GM08714 (cell line): ENCODE results near the gene TBC1D24.

Source experiments
- H3K4me3 ChIP-seq: fragments of 200-500 bp; sonication (Bioruptor generic); 2 replicates; pipeline ENCODE4 v1.5.1; 2014; ENCODE audit warnings: mild to moderate bottlenecking, low read length, inconsistent platforms
- ZNF274 ChIP-seq: IDR thresholded peaks from 2 replicates; pipeline ENCODE4 v1.6.1; 2012; ENCODE audit warnings: mild to moderate bottlenecking, low read depth, low read length

TBC1D24 gene

DNA sequence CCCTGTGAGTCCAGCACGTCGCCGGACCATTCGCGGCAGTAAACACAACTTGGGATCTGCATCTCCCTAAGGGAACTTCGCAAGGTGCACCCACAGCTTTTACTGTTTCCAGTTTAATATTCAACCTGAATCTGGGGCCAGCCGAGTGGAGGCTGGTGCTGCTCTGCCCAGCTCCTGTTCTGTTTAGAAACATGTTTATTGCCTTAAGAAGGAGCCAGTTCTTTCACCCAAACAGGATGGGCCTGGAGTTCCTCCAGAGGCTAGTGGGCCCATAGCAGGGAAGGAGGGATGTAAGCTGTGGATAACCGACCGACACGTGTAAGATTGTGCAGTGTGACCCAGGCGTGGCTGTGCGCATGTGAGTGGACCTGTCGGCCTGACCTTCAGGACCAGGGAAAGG, 17.4 kb downstream of the TBC1D24 start:
- H3K4me3 ChIP-seq: no peak overlapping the region

DNA sequence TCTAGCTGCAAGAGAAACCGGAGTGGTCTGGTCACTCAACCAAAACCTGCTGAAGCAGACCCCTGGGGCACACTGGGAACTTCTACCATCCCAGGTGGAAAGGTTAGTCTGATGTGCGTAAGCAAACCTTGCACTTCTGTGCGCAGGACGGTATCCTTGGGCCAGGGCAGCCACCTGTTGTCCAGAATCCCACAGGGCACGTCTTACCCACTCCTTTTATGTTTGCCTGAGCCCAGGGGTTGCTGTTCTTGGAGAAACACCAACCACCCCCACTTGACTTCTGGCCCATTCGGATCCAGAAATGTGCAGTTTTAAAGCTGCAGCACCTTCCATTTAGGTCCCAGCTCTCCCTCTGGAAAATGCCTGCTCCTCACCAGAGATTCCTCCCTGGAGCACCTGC, 18.7 kb downstream of the TBC1D24 start:
- no peak overlapping the region for H3K4me3 ChIP-seq
- no peak for TF ChIP-seq ZNF274

More for the DNA sequence above, 17.4 kb downstream of the TBC1D24 start:
- no peak for TF ChIP-seq ZNF274

DNA sequence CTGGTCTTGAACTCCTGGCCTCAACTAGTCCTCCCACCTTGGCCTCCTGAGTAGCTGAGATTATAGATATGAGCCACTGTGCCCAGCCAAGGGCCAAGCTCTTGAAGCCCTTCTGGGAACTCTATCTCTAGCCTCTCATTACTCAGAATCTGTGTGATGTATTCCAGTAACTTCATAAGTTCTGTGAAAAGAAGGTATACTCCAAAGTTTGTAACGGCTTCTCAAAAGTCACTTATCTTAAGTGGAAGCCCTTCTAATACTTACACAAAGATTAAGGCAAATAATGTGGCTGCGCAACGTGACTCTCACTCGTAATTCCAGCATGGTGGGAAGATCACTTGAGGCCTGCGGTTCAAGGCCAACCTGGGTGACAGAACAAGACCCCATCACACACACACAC, 19.7 kb downstream of the TBC1D24 start:
- no peak for TF ChIP-seq ZNF274

DNA sequence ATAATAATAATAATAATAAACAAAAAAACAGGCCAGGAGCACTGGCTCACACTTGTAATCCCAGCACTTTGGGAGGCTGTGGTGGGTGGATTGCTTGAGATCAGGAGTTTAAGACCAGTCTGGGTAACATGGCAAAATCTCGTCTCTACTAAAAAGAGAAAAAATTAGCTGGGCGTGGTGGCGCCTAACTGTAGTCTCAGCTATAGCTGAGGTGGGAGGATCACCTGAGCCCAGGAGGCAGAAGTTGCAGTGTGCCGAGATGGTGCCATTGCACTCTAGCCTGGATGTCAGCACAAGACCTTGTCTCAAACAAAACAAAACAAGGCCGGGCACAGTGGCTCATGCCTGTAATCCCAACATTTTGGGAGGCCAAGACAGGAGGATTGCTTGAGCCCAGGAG, 20.1 kb downstream of the TBC1D24 start:
- TF ChIP-seq ZNF274: no peak
- H3K4me3 ChIP-seq: no peak overlapping the region

More for the DNA sequence above, 19.7 kb downstream of the TBC1D24 start:
- no peak overlapping the region for H3K4me3 ChIP-seq

DNA sequence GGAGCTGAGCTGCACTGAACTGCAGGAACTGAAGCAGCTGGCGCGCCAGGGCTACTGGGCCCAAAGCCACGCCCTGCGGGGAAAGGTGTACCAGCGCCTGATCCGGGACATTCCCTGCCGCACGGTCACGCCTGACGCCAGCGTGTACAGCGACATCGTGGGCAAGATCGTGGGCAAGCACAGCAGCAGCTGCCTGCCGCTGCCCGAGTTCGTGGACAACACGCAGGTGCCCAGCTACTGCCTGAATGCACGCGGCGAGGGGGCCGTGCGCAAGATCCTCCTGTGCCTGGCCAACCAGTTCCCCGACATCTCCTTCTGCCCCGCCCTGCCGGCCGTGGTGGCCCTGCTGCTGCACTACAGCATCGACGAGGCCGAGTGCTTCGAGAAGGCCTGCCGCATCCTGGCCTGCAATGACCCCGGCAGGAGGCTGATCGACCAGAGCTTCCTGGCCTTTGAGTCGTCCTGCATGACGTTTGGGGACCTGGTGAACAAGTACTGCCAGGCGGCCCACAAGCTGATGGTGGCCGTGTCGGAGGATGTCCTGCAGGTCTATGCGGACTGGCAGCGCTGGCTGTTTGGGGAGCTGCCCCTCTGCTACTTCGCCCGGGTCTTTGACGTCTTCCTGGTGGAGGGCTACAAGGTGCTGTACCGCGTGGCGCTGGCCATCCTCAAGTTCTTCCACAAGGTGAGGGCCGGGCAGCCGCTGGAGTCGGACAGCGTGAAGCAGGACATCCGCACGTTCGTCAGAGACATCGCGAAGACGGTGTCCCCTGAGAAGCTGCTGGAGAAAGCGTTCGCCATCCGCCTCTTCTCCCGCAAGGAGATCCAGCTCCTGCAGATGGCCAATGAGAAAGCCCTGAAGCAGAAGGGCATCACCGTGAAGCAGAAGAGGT, 21.5 kb downstream of the TBC1D24 start:
- TF ChIP-seq ZNF274: no peak
- H3K4me3 ChIP-seq: no peak overlapping the region

DNA sequence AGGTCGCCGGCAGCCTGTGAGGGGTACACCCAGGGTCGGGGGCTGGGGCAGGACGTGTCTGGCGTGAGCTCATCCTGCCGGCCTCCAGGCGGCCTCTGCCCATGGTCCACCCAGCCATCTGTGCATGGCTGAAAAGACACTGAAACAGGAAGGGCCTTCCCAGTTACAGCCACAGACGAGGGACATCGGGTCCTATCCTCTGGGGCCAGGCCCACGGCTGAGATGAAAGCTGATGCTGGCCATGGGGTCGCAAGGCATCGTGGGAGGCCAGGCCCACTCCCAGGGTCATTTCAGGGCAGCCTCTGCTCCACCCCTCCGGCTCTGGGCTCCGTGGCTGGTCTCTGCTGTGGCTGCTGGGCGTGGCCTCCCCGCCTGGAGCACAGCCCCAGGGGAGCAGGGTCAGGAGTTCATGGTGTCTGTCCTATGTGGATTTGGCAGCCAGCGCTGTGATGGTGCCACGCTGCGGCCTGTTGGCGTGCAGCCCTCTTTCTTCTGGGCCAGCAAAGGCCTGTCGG, 22.2 kb downstream of the TBC1D24 start:
- H3K4me3 ChIP-seq: no peak overlapping the region
- no peak for TF ChIP-seq ZNF274

DNA sequence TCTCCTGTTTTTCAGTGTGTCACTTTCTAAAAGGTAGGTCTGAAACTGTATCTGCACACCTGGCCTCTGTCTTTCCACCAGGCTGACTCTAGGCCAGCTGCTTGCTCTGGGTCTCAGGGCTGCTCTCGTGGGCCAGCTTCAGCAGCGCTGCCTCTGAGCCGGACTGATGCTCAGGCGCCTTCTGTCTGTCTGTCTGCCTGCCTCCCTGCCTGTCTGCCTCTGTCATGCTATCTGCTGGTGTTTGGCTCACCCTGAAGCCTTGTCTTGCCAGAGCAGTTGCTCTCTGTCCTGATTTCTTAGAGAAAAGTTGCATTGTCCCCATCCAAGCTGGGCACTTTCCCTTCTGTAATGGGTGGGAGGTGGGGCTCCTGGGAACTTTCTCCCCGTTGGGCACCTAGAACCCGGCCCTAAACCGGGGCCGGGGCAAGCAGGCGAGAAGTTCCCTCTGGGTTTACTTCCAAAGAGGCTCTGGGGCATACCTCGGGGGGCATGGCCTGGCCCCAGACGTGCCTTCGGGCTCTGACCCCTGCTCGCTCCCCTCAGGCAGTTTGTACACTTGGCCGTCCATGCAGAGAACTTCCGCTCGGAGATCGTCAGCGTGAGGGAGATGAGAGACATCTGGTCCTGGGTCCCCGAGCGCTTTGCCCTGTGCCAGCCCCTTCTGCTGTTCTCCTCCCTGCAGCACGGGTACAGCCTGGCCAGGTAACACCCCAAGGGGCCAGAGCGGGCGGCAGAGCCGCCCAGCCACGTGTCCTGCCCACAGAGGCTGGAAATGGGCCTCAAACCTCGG, 23.0 kb downstream of the TBC1D24 start:
- H3K4me3 ChIP-seq: no peak overlapping the region
- no peak for TF ChIP-seq ZNF274

DNA sequence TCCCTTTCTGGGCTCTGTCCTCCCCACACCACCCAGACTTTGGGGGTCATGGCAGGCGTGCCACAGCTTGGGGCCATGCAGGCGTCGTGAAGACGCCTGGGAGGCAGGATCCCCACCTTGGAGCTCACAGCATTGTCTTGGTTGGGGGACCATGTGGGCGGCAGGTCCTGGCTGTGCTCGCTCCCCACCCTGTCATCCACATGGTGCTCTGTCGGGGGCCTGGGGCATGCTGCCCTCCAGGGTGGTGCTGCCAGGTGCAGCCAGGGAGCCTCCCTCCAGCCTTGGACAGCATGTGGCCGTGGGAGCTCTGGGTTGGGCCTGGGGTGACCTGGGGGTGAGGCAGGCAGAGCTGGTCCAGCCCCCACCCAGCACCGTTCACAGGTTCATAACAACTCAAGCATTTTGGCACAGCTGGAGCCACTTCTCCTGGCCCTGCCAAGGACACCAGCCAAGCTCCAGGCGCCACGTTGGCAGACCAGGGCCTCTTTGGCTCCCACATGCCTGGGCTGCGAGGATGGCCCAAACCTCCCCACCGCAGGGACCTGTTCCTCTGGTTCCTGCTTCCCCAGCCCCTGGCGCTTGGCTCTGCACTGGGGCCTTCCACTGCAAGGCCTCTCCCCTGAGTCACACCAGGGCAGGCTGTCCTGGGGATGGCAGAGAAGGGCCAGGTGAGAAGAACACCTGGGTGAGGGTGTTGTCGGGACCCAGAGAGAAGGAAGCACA, 23.8 kb downstream of the TBC1D24 start:
- H3K4me3 ChIP-seq: no peak overlapping the region
- TF ChIP-seq ZNF274: no peak

DNA sequence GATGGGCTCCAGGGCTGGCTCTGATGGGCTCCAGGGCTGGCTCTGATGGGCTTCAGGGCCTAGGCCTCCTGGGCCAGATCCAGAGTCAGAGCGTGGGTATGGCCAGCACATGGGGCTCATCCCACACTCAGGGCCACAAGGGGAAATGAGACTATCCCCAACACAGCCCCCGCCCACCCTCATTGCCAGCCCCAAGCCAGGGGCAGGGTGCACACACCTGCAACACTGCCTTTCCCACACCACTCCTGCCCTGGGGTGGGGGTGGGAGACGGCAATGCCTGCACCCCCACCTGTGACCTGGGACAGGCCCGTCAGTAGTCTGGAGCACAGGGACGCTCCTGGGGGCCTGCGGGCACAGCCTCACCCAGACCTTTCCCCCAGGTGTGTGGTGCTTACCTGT, 24.5 kb downstream of the TBC1D24 start:
- TF ChIP-seq ZNF274: no peak
- H3K4me3 ChIP-seq: no peak overlapping the region

DNA sequence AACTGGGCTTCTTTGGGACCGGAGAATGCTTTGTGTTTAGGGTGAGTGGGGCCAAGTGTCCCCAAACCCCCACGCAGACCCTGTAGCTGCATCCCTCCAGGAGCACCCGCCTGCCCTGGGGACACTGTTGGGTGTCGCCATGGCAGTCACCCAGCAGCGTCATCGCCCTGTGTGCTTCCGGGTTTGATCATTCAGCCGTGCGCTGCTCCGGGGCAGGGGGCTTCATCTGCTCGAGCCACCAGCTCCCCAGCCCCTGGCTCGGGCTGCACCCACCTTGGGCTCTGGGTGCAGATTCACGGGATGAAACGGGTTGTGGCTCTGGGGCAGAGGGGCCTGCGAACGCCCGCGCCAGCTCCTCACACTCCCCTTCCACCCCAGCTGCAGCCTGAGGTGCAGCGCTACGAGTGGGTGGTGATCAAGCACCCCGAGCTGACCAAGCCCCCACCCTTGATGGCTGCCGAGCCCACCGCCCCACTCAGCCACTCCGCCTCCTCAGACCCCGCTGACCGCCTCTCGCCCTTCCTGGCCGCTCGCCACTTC, 25.0 kb downstream of the TBC1D24 start:
- no peak overlapping the region for H3K4me3 ChIP-seq
- TF ChIP-seq ZNF274: no peak

DNA sequence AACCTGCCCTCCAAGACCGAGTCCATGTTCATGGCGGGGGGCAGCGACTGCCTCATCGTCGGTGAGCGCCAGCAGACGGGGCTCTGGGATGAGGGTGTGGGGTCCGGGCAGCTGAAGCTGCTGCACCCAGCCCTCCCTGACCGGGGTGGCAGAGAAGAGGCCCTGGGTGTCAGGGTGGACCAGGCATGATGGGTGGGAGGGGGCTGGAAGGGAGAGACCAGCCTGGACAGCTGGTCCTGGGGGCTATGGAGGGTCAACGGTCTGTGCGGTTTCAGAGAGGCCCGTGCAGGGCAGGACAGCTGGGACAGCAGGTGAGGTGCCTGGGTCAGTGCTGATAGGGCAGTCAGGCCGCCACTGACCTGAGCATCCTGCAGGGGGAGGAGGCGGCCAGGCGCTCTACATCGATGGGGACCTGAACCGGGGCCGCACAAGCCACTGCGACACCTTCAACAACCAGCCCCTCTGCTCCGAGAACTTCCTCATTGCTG, 25.5 kb downstream of the TBC1D24 start:
- no peak overlapping the region for H3K4me3 ChIP-seq
- no peak for TF ChIP-seq ZNF274

DNA sequence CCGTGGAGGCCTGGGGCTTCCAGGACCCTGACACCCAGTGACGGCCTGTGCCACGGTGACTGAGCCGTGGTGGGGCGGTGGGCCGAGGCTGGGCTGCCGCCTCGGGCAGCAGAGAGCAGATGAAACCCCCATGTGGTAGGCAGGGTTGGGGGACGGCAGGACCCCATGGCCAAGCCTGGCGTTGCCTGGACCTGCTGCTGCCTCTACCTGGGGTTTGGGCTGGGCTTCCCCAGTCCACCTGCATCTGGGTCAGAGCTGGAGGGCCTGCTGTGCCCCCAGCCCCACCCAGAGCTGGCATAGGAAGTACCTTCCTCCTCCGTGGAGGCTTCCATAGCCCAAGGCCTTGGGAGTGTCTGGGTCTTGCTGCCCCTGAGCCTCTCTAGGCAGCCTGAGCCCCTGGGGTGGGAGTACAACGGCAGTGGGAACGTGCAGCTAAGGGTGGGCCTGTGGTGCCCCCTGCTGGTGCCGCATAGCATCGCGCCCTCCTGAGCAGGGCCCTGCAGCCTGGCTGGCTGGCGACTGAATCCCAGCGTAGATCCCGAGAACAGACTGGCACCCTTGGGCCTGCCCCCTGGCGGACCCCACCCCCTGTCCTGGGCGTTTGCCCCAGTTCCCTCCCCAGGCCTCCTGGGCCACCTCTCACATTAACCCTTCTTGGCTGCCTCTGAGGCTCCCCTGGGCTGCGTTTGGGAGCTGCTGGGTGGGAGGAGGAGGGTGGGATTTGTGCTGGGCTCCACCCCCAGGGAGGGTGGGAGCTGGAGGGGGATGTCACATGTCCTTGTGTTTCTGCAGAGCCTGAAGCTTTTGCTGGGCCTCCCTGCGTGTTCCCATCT, 26.2 kb downstream of the TBC1D24 start:
- H3K4me3 ChIP-seq: no peak overlapping the region
- TF ChIP-seq ZNF274: no peak

DNA sequence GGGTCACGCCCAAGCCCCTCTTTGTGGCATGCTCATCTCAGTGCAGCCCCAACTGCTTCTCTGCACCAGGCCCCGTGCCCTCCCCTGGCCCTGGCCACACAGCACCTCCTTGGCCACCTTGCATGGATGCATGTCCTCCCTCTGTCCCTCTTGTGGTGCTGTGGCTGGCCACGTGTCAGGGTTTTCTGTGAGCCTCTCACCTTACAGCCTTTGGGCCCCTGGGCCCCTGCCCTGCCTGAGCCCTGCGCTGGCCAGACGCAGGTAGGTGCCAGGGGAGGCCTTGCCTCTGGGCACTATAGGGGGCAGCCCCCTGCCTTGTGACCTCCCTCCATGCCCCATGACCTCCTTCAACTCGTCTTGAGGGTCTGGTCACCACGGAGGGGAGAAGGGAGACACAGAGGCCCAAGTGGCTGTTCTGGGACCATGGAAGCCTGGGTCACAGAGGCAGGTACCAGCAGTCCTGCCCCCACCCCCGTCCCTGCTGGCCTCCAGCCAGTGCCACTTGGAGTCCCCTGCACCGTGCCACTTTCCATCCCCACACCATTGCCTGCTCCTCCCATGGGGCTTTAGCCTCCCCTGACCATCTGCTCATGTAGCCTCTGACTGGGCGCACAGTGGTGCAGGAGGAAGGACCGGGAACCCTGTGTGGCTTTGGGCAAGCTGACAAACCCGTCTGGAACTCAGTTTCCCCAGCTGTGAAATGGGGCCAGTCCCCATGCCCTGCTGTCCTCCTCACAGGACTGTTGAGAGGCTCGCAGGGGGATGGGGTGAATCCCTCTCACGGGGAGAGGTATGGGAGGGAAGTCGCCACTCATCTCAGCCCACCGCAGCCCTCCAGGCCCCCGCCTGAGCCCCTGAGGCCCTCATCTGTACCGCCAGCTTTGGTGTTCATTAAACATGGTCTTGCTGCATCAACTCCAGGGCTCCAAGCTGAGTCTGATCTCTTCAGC, 27.3 kb downstream of the TBC1D24 start:
- no peak overlapping the region for H3K4me3 ChIP-seq
- TF ChIP-seq ZNF274: no peak
